ENCODE results near the gene DOC2B. TPM values are rescaled to one million over a fixed set of nuclear protein-coding genes. Genes with fewer than 3 reads are reported as not detected.

Gene DOC2B
- total and polyA plus RNA-seq, 9 of the 15 experiments (the other 6 are each of a cell fraction or from before 2014, with no cell fraction given): 0.02 TPM; not detected in 8

DNA sequence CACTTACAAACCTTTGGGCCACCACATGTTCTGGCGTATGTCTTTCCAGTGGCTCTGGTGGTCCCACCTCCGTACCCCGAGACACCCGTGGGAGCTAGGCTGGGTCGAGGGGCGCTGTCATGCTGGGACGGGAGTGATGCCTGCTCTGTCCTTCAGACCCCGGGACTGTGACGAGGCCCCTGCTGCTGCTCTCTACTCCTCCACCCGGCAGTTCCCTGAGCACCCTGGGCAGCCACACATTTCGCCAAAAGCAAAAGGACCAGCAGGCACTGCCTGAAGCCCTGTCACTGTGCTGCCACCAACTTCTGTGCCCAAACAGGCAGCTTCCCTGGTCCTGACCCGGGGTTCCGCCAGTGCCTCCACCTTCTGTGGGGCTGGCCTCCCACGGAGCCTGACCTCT lies 15.5 kb downstream of the DOC2B start (continued):
- TF ChIP-seq, protein P1, sequence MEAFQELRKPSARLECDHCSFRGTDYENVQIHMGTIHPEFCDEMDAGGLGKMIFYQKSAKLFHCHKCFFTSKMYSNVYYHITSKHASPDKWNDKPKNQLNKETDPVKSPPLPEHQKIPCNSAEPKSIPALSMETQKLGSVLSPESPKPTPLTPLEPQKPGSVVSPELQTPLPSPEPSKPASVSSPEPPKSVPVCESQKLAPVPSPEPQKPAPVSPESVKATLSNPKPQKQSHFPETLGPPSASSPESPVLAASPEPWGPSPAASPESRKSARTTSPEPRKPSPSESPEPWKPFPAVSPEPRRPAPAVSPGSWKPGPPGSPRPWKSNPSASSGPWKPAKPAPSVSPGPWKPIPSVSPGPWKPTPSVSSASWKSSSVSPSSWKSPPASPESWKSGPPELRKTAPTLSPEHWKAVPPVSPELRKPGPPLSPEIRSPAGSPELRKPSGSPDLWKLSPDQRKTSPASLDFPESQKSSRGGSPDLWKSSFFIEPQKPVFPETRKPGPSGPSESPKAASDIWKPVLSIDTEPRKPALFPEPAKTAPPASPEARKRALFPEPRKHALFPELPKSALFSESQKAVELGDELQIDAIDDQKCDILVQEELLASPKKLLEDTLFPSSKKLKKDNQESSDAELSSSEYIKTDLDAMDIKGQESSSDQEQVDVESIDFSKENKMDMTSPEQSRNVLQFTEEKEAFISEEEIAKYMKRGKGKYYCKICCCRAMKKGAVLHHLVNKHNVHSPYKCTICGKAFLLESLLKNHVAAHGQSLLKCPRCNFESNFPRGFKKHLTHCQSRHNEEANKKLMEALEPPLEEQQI (IDR thresholded peaks at IDR 0.05): no peak
- TF ChIP-seq ZNF217 (CRISPR knock-in tag; IDR thresholded peaks at IDR 0.05): no peak

DNA sequence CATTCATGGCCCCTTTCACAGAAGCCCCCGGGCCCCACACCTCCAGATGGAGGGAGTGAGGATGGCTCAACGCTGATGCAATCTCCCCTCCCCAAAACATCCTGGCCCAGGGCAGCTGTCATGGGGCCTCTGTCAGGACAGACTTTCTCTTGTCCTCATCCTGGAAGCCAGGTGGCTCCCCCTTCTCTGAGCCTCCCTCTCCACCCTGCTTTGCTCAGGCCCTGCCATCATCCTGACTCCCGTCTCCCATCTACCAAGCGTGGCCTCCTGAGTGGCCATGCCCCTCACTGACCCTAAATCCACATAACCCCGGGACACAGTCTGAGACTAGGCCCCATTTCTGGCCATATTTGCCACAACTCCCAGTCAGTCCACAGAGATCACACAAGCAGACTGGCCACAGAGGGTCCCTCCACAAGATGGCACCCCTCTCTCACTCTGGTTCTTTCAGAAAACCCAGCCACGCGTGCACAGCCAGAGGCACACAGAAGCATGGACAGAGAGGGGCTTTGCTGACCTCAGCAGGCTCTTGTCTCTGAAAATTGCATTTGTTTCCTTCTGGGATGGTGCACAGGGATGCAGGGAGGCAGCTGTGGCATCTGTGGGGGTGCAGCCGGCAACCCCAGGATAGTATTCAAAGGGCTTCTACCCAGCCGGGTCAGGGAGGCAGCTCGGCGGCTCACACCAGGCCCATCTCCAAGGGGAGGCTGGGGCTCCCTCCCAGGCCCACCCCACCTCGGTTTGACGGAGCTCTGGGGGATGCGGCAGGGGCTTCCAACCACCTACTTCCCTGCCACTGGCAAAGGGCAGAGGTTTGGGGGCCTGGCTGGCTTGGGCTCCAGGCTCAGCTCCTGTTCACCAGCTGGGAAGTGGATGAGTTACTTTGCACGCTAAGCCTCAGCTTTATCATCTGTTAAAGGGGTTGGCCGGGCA lies 16.9 kb downstream of the DOC2B start:
- no peaks in the 10 kb centered on the region for H3K9me3 ChIP-seq (replicated peaks; ENCODE audit: control insufficient read depth, insufficient read depth, low read depth, low read length)
- H3K27ac ChIP-seq (ENCODE audit: extremely low read depth, low read depth, low read length): no peak overlapping the region
- H4K20me1 ChIP-seq (replicated peaks; ENCODE audit: control insufficient read depth, insufficient read depth, low read length): no peaks in the 10 kb centered on the region
- H3K4me2 ChIP-seq (ENCODE audit: insufficient read depth, low read length): no peak overlapping the region
- peak; percentile 49; the same call in 1 of the 3 replicates for ATAC-seq
- H3K27me3 ChIP-seq (ENCODE audit: control insufficient read depth in 2 of 2, insufficient read depth in 2 of 2, low read length in 2 of 2): peaks cover 2 to 30% of the 10 kb centered on the region in 2 experiments; a peak in 3 of 5 replicates
- H3K9me1 ChIP-seq (ENCODE audit: control insufficient read depth, insufficient read depth, low read length): no peaks in the 10 kb centered on the region
- no peaks in the 10 kb centered on the region for H3K4me1 ChIP-seq (replicated peaks in 1 of 2; ENCODE audit: control insufficient read depth in 2 of 2, insufficient read depth in 2 of 2, low read length in 2 of 2)
- H2AFZ ChIP-seq (ENCODE audit: low read depth, low read length): no peak overlapping the region
- no TSS peak for BruUV-seq (replicated peaks)
- ChIA-PET POLR2A (no interaction called here), CTCF (ENCODE audit: low intra/inter-chr PET ratio) (no interaction called here)
- peak; percentile 12 to 26 (median 16) for DNase-seq (ENCODE audit: extremely low read depth in 1 of 4, low spot score in 3 of 4)
- in situ Hi-C loops (cut with MboI): no loop called here
- intact Hi-C loops (cut with micrococcal nuclease): no loop called here
- H3K79me2 ChIP-seq (ENCODE audit: control insufficient read depth, insufficient read depth, low read length): no peaks in the 10 kb centered on the region
- no peaks in the 10 kb centered on the region for H3K36me3 ChIP-seq (ENCODE audit: control insufficient read depth, insufficient read depth, low read length)
- no peak overlapping the region for H3K9ac ChIP-seq (ENCODE audit: insufficient read depth in 1 of 2, low read depth in 2 of 2, low read length in 2 of 2)
- no peak for FAIRE-seq
- 1% methylated on average over 8 of the region's 16 CpGs for WGBS (ENCODE audit: insufficient coverage, low coverage, missing lambda C conversion rate)
- no peak overlapping the region for H3K4me3 ChIP-seq
- TF ChIP-seq, protein P2, sequence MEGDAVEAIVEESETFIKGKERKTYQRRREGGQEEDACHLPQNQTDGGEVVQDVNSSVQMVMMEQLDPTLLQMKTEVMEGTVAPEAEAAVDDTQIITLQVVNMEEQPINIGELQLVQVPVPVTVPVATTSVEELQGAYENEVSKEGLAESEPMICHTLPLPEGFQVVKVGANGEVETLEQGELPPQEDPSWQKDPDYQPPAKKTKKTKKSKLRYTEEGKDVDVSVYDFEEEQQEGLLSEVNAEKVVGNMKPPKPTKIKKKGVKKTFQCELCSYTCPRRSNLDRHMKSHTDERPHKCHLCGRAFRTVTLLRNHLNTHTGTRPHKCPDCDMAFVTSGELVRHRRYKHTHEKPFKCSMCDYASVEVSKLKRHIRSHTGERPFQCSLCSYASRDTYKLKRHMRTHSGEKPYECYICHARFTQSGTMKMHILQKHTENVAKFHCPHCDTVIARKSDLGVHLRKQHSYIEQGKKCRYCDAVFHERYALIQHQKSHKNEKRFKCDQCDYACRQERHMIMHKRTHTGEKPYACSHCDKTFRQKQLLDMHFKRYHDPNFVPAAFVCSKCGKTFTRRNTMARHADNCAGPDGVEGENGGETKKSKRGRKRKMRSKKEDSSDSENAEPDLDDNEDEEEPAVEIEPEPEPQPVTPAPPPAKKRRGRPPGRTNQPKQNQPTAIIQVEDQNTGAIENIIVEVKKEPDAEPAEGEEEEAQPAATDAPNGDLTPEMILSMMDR (IDR thresholded peaks at IDR 0.05 in 2 of 3, conservative IDR thresholded peaks at IDR 0.05 in 1 of 3; ENCODE audit: insufficient read depth in 2 of 3, low read depth in 1 of 3, low read length in 3 of 3): peak; percentile 43 to 48 (median 47); a peak in 4 of 6 replicates
- TF ChIP-seq REST (IDR thresholded peaks at IDR 0.05; ENCODE audit: borderline replicate concordance) (peak; percentile 36; the same call in 1 of the 2 replicates), REST (CRISPR knock-in tag; IDR thresholded peaks at IDR 0.05; ENCODE audit: low read depth) (no peak), SIN3B (IDR thresholded peaks at IDR 0.05; ENCODE audit: low read depth) (no peak)
